Stimulated activated naive CD8-positive, alpha-beta T cell treated with anti-CD3 and anti-CD28 coated beads, Interleukin-15, amount 100 ng/mL, for 72 hours (primary cell): ENCODE data around the gene BARHL2.
A peak's percentile ranks its signal among the peaks of the same experiment; 100 is the strongest.

Experiments used
- ATAC-seq: fragments of 150-1000 bp; cut with Tn5 transposase; 2 replicates; pipeline ENCODE4 v1.10.0; 2021; ENCODE audit warnings: mild to moderate bottlenecking, moderate library complexity
- DNase-seq, 2 donors: peaks; one replicate each; pipeline ENCODE4 v3.0.0; 2021 to 2022
- H3K27ac Mint-ChIP-seq, 2 donors: one replicate each; pipeline ENCODE4 v1.8.0; 2022; ENCODE audit warnings: mild to moderate bottlenecking in 2 of 2, mixed read lengths in 2 of 2, moderate library complexity in 2 of 2
- H3K27me3 Mint-ChIP-seq: one replicate; pipeline ENCODE4 v1.8.0; 2022; ENCODE audit warnings: mixed read lengths
- H3K4me1 Mint-ChIP-seq: one replicate; pipeline ENCODE4 v1.8.0; 2022; ENCODE audit warnings: mild to moderate bottlenecking, mixed read lengths
- H3K4me3 Mint-ChIP-seq, 2 donors: one replicate each; pipeline ENCODE4 v1.8.0; 2022; ENCODE audit warnings: mild to moderate bottlenecking in 2 of 2, mixed read lengths in 2 of 2, moderate library complexity in 1 of 2
- H3K9me3 Mint-ChIP-seq, 2 donors: one replicate each; pipeline ENCODE4 v1.8.0; 2022; ENCODE audit warnings: mixed read lengths in 2 of 2

BARHL2 gene

GRCh38 chr1:90727917-90728501 lies 10.9 kb upstream of the BARHL2 start:
- peaks cover 80% of the 10 kb centered on the region for H3K4me1 Mint-ChIP-seq
- no peaks in the 10 kb centered on the region for H3K9me3 Mint-ChIP-seq
- no peak for ATAC-seq
- no peak overlapping the region for H3K27ac Mint-ChIP-seq
- no peak for DNase-seq
- H3K4me3 Mint-ChIP-seq = peak overlapping the region; percentile 44 to 66
- peaks cover 97% of the 10 kb centered on the region for H3K27me3 Mint-ChIP-seq

- Mint-ChIP-seq H3K4me3 (peak overlapping the region; percentile 53 to 69), H3K27ac (no peak overlapping the region), H3K9me3 (no peaks in the 10 kb centered on the region), H3K4me1 (peaks cover 81% of the 10 kb centered on the region), H3K27me3 (peaks cover 98% of the 10 kb centered on the region)
- ATAC-seq (no peak), DNase-seq (no peak)
These were observed 9.9 kb upstream of the BARHL2 start for GRCh38 chr1:90726986-90727480.

DNA sequence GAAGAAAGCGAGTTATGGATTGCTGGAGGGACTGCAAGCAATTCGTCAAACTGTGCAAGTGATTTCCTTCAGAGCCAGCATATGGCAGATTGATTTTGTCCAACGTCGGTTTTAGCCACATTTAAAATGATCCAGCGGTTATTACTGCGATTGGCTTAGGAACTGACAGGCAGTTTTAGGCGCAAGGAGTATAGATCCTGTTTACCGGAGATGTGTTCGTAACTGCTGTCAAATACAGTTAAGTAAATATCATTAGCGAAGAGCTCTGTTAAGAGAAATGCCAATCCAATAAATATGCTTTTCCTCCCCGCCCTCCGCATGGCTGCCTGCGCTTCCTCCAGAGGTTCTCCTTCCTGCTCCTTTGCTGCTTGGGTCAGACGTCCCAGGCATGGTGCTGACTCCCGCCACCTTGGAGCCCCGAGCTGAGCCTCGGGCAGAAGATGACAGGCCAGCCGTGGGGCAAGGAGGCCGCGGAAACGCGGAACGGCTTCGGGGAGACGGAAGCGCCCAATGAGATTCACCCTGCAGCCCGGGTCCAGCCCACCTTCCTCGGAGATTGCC lies 9.4 kb upstream of the BARHL2 start:
- peak overlapping the region; percentile 53 to 69 for H3K4me3 Mint-ChIP-seq
- H3K27ac Mint-ChIP-seq = no peak overlapping the region
- no peak for ATAC-seq
- H3K27me3 Mint-ChIP-seq = peaks cover 100% of the 10 kb centered on the region
- H3K9me3 Mint-ChIP-seq = no peaks in the 10 kb centered on the region
- DNase-seq = no peak
- peaks cover 86% of the 10 kb centered on the region for H3K4me1 Mint-ChIP-seq

DNA sequence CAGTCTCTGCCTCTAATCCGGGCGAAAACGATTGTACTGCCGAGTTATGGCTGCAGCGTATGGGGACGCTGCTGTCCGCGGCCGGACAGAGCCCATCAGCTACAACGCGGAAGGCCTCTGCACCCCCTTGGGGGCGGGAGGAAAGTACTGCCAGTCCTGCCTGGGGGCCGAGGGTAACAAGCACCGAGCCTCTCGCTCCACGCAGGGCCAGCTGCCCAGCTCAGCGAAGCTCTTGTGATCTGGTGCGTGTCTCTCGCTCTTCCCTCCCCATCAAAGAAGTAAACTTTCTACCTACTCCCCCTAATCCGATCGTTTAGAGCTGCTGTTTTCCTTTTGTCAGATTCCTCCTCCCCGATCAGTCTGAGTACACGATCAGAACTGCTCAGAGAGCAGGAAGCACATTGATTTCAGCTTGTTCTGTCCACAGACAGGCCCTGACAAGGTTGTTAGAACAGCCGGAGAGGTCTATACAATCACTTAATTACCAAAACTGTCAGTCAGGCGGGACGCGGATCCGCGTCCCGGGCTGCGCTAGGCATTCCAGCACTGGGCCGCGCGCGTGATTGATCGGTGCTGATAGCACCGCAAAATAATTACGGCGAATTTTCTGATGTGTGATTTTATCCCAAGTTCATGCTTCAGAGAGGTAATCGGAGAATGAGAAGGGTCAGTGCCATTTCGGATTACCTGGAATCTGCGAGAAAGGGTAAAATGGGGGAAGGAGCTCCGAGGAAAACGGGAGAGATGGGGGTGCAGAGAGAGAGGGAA lies 8.7 kb upstream of the BARHL2 start:
- ATAC-seq (no peak), DNase-seq (no peak)
- Mint-ChIP-seq H3K4me1 (peaks cover 89% of the 10 kb centered on the region), H3K4me3 (peak overlapping the region; percentile 53 to 69), H3K9me3 (no peaks in the 10 kb centered on the region), H3K27ac (no peak overlapping the region), H3K27me3 (peaks cover 100% of the 10 kb centered on the region)

GRCh38 chr1:90724926-90725656 lies 8.0 kb upstream of the BARHL2 start:
- Mint-ChIP-seq H3K27me3 (peaks cover 100% of the 10 kb centered on the region), H3K4me3 (peak overlapping the region; percentile 53 to 69), H3K9me3 (peaks cover 3 to 5% of the 10 kb centered on the region in 2 donors), H3K27ac (no peak overlapping the region), H3K4me1 (peaks cover 87% of the 10 kb centered on the region)
- DNase-seq (no peak), ATAC-seq (no peak)

GRCh38 chr1:90724361-90724760 lies 7.3 kb upstream of the BARHL2 start:
- peaks cover 100% of the 10 kb centered on the region for H3K27me3 Mint-ChIP-seq
- H3K4me3 Mint-ChIP-seq = peak overlapping the region; percentile 58 to 70
- ATAC-seq = no peak
- DNase-seq = no peak
- peaks cover 85% of the 10 kb centered on the region for H3K4me1 Mint-ChIP-seq
- peaks cover 5 to 7% of the 10 kb centered on the region in 2 donors for H3K9me3 Mint-ChIP-seq
- H3K27ac Mint-ChIP-seq = no peak overlapping the region

DNA sequence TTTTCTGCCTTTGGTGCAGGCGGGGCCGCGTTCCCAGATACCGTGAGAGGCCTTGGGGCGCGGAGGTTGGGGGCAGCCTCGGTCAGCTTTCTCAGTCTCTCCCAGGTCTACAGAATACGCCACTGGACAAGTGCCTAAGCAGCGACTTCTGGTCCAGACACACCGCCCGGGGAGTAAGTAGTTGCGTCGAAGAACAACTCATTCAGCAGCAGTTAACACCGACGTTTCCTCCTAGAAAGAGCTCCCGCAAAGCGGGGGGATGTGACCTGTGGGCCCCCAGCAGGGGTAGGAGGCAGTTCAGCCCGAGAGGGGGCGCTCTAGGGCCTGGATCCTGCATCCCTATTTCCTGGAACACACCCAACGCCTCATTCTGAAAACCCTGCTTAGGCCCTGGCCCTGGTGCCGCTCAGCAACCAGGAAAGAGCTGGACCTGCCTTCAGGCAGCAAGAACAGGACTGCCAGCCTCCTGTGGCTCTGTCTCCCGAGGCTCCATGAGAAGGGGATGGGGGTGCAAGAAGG lies 6.5 kb upstream of the BARHL2 start:
- H3K27ac Mint-ChIP-seq = no peak overlapping the region
- peak overlapping the region; percentile 58 to 70 for H3K4me3 Mint-ChIP-seq
- ATAC-seq (peak; percentile 32), DNase-seq (no peak)
- peaks cover 5 to 7% of the 10 kb centered on the region in 2 donors for H3K9me3 Mint-ChIP-seq
- H3K4me1 Mint-ChIP-seq = peaks cover 85% of the 10 kb centered on the region
- peaks cover 100% of the 10 kb centered on the region for H3K27me3 Mint-ChIP-seq

GRCh38 chr1:90722874-90723589 lies 5.9 kb upstream of the BARHL2 start:
- Mint-ChIP-seq H3K27me3 (peaks cover 100% of the 10 kb centered on the region), H3K9me3 (peaks cover 5 to 7% of the 10 kb centered on the region in 2 donors), H3K4me1 (peaks cover 85% of the 10 kb centered on the region), H3K27ac (no peak overlapping the region), H3K4me3 (peak overlapping the region; percentile 58 to 70)
- peak; percentile 25 for ATAC-seq
- no peak for DNase-seq

DNA sequence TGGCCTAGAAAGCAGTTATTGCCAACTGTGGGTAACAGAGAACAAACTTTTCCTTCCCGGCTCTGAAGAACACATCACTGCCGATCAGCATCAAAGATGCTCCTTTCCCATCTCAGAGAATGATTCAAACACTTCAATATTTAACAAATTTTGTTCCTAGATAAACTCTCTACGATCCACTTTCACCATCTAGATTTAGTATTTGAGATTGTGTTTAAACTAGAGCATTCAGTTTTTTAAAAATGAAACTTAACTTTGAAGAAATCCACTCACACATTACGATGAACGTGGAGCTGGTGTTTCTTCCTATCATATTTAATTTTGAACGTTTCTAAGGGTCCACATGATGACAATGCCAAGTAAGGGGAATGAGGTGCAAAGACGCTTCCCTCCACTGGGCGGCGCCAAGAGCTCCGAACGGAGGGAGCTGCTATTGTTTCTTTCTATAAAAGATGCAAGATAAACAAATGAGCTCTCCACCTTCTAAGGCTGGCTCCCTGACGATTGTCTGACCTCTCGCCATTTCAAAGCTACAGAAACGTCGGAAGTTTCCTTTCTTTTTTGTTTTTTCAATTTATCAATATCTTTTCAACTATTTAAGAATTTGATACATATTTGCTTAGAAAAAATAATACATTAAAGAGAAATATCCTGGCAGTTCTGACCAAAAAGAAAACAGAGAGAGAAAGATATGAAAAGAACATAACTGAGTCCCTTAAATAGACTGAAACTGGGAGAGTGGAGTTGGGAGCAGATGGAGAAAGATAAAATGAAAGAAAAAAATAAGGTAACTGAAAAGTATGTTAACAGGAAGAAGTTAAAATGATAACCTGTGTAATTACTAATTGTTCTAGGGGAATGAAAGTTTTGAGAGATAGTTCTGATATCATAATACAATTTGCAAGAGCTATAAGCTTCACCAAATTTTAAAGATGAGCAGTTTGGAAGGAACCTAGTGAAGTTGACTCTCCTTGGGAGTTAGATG lies 4.4 kb upstream of the BARHL2 start:
- Mint-ChIP-seq H3K27ac (no peak overlapping the region), H3K4me3 (no peak overlapping the region), H3K27me3 (peaks cover 100% of the 10 kb centered on the region), H3K9me3 (peaks cover 5 to 10% of the 10 kb centered on the region in 2 donors), H3K4me1 (peaks cover 81% of the 10 kb centered on the region)
- DNase-seq = peak; percentile 58 to 64
- peak; percentile 52 for ATAC-seq

GRCh38 chr1:90720145-90720636 lies 3.1 kb upstream of the BARHL2 start:
- DNase-seq (no peak), ATAC-seq (no peak)
- Mint-ChIP-seq H3K9me3 (peaks cover 5 to 13% of the 10 kb centered on the region in 2 donors), H3K27me3 (peaks cover 100% of the 10 kb centered on the region), H3K4me1 (peaks cover 73% of the 10 kb centered on the region), H3K27ac (peak overlapping the region in 1 of 2 donors; percentile 67), H3K4me3 (no peak overlapping the region)

DNA sequence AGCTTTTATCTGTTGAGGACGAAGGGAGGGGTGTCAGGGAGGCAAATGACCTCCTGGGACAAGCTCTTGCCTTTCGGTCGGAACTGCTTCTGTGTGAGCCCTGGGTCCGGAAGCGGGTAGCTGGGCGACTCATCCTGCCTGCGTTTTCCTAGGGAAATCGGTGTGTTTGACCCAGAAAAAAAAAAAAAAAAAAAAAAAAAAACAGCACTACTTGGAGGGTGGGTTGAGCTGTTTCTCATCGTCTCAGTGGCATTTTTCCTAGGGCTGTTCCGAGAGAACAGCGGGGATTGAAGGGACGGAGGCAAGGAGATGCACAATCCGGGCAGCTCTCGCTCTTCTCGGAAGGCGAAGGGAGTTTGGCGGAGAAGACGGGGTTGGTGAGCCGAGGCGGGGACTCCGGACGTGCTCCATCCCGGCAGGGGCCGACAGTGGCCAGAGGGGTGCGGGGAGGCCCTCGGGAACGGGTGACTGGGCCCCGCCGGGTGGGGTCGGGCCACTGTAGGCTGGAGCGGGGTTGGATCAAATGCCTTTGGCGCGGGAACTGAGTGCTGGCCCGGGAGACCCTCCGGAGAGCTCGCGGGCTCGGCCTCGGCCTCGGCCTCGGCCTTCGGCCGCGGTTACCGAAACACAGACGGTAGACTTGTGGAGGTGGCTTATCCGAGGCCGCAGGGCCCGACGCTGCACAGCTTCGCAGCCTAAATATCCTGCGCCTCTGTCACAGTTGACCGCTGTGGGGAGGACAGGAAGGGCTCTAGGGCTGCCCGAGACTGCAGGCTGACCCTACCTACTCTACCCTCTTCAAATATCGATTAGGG lies 2.4 kb upstream of the BARHL2 start:
- no peak for ATAC-seq
- H3K27me3 Mint-ChIP-seq = peaks cover 100% of the 10 kb centered on the region
- H3K4me1 Mint-ChIP-seq = peaks cover 66% of the 10 kb centered on the region
- H3K9me3 Mint-ChIP-seq = peaks cover 5 to 13% of the 10 kb centered on the region in 2 donors
- H3K27ac Mint-ChIP-seq = peak overlapping the region in 1 of 2 donors; percentile 67
- DNase-seq = no peak
- peak overlapping the region; percentile 60 to 81 for H3K4me3 Mint-ChIP-seq

DNA sequence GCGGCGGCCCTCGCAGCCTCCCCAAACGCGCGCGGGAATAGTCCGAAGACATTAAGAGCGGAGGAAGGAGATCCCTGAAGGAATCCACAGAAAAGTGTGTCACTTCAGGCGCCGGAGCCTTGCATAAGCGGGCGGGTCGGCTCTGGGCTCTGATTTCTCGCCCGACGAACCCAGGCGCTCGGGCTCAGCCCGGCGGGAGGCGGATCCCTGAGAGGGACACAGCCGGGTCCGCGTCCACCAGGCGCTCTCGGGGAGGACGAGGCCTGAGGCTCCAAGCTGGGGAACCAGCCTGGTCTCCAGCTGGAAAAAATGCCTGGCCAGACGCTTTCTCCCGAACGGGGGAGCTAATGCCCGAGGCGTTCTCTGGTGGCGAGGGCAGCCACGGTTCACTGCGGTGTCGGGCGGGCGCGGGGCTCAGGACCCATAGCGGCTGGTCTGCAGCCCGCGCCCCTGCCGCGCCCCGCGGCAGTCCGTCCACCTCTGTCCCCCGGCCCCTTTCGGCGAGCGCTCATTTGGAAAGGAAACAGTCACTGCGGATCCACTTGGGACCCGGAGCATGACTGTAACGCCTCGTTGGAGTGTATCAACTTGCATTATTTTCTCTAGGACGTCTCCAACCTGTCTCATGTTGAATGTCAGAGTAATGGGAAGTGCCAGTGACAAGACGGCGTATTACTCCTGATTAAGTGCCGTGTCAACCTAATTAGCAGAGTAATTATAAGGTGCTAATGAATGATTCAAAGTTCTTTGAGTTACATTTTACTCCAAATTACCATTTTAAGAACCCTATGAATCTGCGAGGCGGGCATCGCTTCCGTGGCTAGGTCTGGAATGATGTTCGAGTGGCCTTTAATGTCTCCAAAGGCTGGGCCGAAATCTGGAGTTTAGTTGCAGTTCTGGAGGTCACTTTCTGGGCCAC lies 1.6 kb upstream of the BARHL2 start:
- H3K4me3 Mint-ChIP-seq = peak overlapping the region; percentile 78 to 81
- H3K4me1 Mint-ChIP-seq = peaks cover 62% of the 10 kb centered on the region
- no peak overlapping the region for H3K27ac Mint-ChIP-seq
- ATAC-seq = no peak
- peaks cover 5 to 13% of the 10 kb centered on the region in 2 donors for H3K9me3 Mint-ChIP-seq
- peaks cover 100% of the 10 kb centered on the region for H3K27me3 Mint-ChIP-seq
- no peak for DNase-seq
